ENCODE data around the gene OR10J5.
"Not testable (repeated sequence)": the region's sequence is repeated elsewhere in the genome, so short reads cannot be mapped to it uniquely, and the experiment has no call there.

Gene OR10J5, protein sequence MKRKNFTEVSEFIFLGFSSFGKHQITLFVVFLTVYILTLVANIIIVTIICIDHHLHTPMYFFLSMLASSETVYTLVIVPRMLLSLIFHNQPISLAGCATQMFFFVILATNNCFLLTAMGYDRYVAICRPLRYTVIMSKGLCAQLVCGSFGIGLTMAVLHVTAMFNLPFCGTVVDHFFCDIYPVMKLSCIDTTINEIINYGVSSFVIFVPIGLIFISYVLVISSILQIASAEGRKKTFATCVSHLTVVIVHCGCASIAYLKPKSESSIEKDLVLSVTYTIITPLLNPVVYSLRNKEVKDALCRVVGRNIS

DNA sequence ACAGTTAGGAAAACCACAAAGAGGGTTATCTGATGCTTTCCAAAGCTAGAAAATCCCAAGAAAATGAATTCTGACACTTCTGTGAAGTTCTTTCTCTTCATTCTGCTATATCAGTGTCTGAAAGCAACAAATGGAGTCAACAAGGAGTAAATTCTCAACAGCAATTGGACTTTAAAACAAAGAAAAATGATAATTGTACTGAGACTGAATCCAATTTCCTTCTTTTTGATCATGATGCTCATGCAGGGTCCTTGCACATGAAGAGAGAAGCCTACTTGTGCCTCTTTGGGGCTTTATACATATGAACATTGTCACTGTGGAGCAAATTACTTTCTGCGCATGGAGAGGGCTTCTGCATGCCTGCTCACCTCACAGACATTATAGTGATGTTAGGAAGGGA, at the start of gene OR10J5:
Gene OR10J5 (minus strand): TSS at position 101 of the 400 bp plus-strand sequence. CDS start 0 bp downstream, at position 101.
- no peak for DNase-seq

DNA sequence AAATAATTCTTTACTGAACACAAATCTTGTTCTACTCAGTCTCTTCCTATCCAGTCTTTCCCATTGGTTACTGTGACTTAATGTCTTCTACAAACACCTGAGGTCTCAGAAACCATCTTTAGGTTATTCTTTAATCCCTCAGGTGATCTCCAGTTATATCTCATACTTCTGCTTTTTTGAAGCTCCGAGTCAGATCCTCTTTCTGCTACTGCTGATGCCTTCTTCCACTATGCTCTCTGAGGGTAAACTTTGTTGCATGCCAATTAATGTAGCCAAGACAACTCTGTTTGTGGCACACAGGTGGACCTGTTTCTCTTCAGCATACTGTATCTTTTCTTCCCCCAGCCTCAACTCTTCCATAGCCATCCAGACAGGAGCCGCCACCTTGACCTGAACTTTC, 48.7 kb upstream of the OR10J5 start:
- no peak for DNase-seq

DNA sequence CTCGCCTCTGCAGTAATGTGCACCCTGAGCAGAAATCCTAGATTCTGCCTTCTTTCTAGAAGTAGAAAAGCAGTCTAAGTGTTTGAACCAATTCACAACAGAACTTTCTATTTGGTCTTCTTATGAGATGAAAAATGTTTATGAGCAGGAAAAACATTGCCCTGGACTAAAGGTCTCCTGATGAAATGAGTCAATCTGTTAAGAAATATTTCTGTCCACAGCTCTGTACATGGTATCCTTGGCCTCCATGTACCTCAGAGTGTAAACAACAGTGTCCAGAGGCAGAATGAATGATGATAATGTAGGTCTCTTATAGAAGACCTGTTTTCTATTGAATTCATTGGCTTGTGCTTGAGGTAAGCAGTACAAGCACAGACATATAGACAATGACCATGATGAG, 45.6 kb upstream of the OR10J5 start:
- DNase-seq: no peak

DNA sequence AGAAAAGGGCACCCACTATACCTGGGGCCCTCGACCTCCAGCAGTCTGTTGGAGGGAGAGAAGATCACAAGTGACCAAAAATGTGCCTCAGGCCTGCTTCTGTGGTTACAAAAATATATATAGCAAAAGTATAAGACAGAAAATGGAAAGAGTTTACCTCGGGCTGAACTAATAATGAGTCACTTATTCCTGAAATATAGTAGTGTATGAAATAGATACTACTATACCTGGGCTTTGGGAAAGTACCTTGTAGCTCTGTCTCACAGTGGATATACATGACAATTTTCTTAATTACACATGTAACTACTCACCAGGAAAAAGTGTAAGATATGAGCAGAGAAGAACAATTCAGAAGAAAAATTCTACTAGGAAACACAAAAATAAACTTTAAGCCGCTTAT, 44.5 kb upstream of the OR10J5 start:
- DNase-seq: no peak

DNA sequence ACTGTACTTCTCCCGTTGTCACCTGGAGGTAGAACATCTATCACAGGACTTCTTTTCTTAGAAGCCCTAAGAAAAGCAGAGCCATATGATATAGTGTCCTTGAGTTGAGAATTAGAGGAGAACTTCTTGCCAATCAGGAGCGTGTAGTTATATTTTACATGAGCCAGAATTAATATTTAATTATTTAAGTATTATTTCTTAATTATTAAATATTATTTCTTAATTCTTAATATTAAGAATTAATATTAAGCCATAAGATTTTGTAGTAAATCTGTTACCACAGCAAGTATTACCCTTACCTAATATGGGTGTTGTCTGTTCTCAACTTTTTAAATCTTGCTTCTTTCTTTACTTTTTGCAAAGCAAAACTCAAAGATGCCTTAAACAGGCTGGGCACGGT, 41.6 kb upstream of the OR10J5 start:
- DNase-seq: no peak

DNA sequence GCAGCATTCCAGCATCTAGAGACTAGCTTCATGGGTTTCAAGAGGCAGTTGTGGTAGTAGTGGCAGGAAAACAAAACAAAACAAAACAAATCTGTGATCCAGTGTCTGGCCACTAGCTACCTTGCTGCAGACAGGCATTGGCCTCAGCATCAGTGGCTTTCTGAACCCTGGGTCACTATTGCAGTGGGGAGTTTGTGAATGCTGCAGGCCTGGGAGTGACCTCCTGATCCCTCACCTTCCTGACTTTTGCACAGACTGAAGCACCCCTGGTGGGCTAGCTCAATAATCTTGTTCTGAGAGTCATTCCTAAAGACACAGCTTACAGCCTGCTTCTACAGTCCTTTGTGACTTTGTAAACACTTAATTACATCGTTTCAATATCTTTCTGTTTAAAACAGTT, 26.9 kb upstream of the OR10J5 start:
- no peak for DNase-seq

DNA sequence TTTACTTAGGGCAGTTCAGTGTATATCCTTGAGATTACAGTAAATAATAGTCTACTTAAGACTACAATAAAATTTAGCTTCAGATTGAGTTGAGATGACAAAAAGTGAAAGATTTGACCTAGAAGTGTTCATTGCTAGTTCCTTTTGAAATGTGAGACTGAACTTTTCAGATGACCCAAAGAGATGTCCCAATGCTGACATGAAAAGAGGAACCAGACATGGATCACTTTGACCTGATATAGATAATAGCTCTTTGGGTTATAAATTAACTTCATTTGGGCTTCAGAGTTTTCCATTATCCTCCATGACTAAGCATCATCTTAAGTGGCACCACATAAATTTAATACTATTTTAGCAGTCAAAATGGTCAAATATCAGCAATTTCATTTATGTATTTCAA, 25.7 kb upstream of the OR10J5 start:
- no peak for DNase-seq

DNA sequence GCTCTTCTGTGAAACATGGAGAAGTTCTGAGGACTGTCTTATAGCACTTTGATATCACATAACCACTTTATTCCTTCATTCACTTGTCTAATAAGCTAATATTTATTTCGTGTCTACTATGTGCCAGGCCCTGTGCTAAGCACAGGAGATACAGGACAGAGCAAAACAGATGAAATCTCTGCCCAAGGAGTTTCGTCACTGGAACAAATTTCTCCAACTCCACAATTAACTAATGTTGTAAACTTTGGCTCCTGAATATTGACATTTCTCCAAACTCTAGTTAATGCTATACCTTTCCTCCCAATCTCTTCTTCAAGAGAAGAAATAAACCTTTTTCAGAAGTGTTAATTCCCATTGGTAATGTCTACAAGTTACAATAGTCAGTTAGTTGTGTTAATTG, 24.8 kb upstream of the OR10J5 start:
- no peak for DNase-seq

DNA sequence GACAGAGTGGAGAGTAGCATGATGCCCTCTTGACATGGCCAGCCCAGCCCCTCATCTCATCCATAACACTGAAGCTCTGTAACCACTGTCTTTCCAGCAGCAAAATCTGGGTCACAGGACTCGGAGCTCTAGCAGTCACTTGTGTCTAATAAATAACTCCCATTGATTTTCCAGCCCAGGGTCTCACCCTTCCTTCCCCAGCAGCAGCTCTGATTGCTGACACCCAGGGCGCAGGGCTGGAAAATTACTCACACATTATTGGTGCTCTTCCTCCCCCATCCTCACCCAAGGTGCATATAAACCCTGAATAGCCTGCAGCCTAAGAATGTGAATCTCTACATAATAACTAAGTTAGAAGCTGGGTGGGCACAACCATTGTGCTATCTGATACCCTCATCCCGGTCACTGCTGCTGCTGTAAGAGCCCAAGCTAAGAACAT, 21.1 kb upstream of the OR10J5 start:
- peak; percentile 59 for DNase-seq

DNA sequence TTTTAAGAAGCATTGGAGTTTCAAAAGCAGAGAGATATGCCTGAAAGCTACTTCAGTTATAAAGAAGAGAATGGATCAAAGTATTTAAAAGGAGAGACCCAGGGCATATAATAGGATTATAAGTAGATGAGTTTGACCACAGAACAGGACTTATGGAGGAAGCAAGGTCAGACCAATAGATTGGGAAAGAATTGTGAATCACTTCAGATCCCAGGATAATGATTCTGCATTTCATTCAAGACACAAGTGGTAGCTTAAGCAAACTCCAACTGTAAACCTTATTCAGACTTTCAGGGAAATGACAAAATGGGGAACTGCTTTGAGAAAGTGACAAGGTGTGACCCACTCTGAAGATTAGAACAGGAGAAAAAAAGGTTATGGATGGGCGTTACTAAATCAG, 18.9 kb upstream of the OR10J5 start:
- no peak for DNase-seq

DNA sequence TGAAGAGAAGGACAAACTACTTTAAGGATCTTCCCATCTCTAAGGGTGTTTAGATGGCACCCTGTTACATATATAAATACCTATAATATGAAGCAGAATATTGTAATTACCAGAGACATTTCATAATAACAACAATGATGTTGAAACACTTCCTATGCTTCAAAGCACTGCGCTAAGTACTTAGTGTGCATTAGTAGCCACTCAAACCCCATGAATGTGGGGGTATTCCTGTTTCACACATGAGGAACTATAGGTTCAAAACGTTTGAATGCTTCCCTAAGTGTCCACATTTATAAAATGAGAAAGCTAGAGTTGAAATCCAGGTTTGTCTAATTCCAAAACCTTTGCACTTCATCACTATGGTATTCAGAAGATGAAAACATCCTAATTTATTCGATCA, 18.5 kb upstream of the OR10J5 start:
- no peak for DNase-seq

DNA sequence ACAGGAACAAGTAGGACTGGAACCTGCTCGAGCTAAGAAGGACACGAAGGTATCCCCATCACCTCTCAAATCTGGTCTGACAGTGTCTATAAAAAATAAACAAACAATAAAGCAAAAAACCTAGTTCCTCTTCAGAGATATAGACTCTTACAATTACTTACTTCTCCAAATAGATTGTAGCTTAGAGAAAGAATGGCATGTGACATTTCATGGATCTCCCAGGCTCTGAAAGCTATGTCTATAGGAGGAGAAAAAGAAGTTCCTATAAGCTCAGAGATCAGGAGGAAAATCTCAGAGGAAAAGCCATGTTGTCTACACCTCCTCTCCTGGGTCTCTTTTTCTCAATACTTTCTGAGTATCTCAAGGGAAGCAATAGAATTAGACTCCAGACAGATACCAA, 12.3 kb upstream of the OR10J5 start:
- DNase-seq: no peak

DNA sequence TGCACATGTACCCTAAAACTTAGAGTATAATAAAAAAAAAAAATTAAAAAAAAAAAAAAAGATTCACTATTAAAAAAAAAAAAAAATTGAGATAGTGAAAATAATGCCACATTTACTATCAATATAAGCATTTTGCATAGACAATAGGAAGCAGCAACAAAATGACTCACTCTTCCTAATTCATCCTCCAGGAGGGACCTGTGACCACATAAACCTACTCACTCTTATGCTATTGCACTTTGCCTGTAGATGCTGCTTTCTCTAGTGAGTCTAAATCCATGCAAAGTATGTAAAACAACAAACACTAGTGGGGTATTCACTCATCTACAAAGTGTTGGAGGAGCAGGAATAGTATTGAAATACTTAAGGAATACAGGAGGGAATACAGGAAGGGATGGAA, 2.9 kb downstream of the OR10J5 start:
- DNase-seq: no peak

DNA sequence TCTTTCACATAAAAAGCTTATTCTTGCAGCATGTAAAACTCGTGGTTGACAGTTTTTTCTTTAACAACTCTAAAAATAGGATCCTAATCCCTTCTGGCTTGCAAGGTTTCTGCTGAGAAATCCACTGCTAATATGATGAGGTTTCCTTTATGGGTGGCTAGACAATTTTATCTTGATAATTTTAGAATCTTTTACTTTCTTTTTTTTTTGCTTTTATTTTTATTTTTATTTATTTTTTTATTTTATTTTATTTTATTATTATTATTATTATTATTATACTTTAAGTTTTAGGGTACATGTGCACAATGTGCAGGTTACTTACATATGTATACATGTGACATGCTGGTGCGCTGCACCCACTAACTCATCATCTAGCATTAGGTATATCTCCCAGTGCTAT, 11.0 kb downstream of the OR10J5 start:
- not testable (repeated sequence) for DNase-seq

DNA sequence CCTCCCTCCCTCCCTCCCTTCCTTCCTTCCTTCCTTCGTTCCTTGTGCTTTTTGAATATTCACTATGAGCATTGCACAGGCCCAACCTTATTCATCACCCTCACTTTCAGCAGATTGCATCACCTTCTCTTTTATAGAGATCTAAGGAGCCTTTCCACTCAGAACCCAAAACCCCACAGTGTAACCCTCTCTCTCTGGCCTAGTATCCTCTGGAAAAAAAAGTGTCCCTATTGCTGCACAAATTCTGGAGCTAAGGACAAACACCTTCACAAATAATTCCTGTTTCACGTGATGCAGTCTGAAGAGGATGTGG, 25.6 kb downstream of the OR10J5 start:
- DNase-seq: no peak

DNA sequence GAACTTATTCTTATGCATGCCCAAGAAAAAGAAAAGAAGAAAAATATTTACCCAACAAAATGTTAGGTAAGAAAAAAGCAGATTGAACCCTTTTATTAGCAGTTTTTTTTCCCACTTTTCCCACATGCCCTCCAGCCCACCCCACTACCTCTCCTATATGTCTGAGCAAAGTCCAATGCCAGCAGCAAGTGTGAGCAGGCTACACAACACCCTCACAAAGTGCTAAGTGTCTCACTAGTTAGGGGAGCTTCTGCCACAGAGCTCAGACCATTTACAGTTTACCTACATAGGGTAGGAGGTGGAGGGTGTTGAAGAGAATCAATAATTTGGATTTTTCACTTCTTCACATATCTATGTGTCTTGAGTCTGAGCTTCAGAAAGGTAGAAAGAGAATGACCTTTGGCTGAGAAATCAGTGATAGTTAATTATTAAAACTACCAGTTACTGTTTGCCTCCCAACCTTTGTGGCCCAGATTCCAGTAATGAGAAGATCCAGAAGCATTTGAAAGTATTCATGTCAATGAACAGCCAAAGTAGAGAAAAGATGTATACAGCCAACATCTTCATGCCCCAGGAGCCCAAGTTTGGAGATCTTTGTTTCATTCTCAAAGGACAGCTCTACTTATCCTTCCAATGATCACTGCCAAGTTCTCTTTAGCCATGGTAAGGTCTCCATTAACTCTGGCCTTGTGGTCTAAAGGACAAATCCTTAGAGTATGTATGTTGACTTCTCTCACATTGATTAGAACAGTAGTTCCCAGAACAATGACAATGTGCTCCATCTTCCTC, 26.2 kb downstream of the OR10J5 start:
- no peak for DNase-seq

DNA sequence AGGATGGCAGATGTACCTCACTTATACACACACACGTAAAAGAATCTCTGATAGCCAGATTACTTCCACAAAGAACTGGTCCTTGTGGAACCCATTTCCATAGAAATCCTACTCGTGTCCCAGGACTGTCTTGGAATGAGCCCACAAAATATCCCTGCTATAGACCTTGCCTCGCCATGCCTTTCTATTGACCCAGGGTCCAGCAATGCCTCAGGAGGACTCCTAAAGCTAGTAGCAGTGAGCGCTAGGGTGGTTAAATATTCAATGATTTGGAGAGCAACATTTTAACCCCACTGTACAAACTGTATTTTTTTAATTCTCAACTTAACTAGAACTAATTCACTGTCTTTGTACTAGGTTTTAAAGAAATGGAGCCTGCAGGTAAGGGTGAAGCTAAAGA, 26.9 kb downstream of the OR10J5 start:
- no peak for DNase-seq

DNA sequence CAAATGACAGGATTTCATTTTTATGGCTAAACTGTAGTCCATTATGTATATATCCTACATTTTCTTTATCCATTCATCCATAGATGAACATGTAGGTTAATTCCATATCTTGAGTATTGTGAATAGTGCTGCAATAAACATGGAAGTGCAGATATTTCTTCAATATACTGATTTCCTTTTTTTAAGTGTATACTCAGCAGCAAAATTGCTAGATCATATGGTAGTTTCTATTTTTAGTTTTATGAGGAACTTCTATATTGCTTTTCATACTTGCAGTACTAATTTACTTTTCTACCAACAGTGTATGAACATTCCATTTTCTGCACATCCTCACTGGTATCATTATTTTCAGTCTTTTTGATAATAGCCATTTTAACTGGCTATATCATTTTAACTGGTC, 30.1 kb downstream of the OR10J5 start:
- no peak for DNase-seq

DNA sequence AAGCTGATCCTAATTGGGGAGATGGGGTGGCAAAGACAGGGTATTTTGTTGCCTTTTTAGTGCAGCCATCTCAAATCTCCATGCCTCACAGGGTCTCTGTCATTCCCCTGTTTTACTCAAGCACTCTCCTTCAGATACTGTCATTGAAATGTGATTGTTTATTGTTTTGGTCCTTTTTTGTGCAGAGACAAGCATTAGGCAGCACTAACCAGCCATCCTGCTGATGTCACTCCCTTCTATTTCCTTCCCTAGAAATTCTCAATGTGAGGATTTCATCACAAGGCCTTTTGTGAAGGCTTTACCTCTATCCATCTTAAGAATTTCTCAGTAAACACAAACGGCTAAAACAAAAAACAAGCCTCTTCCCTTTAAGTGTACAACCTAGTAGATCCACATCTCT, 34.7 kb downstream of the OR10J5 start:
- DNase-seq: no peak

DNA sequence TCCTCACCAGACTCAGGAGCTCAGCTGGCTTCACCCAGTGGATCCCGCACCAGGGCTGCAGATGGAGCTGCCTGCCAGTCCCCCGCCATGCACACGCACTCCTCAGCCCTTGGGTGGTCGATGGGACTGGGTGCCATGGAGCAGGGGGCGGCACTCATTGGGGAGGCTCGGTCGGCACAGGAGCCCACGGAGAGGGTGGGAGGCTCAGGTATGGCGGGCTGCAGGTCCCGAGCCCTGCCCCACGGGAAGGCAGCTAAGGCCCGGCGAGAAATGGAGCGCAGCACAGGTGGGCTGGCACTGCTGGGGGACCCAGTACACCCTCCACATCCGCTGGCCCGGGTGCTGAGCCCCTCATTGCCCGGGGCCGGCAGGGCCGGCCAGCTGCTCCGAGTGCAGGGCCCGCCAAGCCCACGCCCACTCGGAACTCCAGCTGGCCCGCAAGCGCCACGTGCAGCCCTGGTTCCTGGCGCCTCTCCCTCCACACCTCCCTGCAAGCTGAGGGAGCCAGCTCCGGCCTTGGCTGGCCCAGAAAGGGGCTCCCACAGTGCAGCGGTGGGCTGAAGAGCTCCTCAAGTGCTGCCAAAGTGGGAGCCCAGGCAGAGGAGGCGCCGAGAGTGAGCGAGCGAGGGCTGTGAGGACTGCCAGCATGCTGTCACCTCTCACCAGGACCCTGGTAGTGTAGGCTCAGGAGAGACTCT, 41.1 kb downstream of the OR10J5 start:
- DNase-seq: not testable (repeated sequence)

DNA sequence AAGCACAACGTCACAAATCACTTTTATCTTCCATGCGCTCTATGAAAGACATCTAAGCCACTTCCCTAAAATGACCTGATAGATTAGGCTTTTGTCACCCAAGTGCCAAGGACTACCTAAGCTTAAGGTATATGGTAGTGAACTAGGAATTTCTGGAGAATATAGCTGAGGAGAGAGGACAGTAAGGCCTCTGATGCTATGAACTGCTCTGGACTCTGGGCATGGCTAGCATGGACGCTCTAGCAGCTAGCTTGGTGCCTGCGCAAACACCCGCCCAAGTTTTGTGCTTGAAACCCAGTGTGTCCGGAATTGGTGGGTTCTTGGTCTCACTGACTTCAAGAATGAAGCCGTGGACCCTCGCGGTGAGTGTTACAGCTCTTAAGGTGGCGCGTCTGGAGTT, 42.5 kb downstream of the OR10J5 start:
- no peak for DNase-seq

DNA sequence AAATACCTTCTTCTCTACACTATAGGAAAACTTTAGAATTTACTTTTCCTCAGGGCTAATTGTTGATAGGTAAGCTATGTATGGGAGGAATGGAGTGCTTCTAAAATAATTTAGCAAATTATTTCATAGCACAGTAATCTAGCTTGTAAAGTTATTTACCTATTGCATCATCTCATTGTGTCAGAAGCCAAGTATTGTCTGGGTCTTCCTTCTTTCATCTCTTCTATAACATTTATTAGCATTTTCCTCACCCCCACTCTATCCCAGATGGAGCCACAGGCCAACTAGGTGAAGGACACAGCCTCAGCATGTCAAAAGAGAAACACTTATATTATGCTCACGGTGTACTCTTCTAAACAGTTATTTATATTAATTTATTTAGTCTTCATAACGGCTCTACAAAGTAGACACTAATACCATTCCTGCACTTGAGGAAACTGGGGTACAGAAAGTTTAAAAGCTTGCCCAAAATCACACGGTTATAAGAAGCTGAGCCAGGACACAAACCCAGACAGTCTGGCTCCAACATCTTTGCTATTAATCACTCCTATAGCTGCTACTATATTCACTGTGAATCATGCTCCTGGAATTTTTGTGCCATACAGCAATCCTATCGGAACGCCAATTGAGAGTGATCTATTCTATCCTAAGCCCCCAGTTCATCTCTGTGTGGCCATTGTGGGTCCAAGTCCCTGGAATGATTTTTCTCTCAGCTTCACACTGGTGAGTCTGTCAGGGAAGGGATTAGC, 43.1 kb downstream of the OR10J5 start:
- no peak for DNase-seq

Measured in retina (tissue), 1 donor.